Body of pancreas (tissue), 4 donors: ENCODE results near the gene SLC9A3. TPM values are rescaled to one million over a fixed set of nuclear protein-coding genes. Genes with fewer than 3 reads are reported as not detected.

Source experiments
- ATAC-seq: fragments of 150-250 bp; one replicate; pipeline ENCODE4 v1.9.1; 2016
- DNase-seq, 4 donors: peaks; one replicate each; pipeline ENCODE4 v3.0.0-alpha.2; 2019
- H3K27ac ChIP-seq, 4 donors: fragments of 200-600 bp; sonication (generic); 1 replicate in 3 of 4; 2 replicates in 1 of 4; pipeline versions ENCODE4 v1.5.1 to v1.6.1; 2016 to 2019; ENCODE audit warnings: mild to moderate bottlenecking in 1 of 4, mixed read lengths in 1 of 4, moderate library complexity in 1 of 4
- H3K27me3 ChIP-seq, 2 donors: fragments of 200-600 bp; sonication (generic); one replicate each; pipeline ENCODE4 v1.6.0; 2016; ENCODE audit warnings: mild to moderate bottlenecking in 1 of 2
- H3K36me3 ChIP-seq, 2 donors: fragments of 200-600 bp; sonication (generic); replicated peaks in 1 of 2; 2 replicates each; pipeline ENCODE4 v1.5.1; 2016; ENCODE audit warnings: low read depth in 2 of 2; ENCODE audit not compliant: insufficient read depth in 1 of 2
- H3K4me1 ChIP-seq: fragments of 200-600 bp; sonication (generic); one replicate; pipeline ENCODE4 v1.6.0; 2016
- H3K4me3 ChIP-seq, 2 donors: fragments of 200-600 bp; sonication (generic); 1 replicate in 1 of 2; 2 replicates in 1 of 2; pipeline ENCODE4 v1.5.1; 2016 to 2019
- H3K9me3 ChIP-seq, 3 donors: fragments of 200-600 bp; sonication (generic); 1 replicate in 2 of 3; 2 replicates in 1 of 3; pipeline ENCODE4 v1.5.1; 2016
- POLR2A ChIP-seq, 3 donors: fragments of 450-650 bp; IDR thresholded peaks; one replicate each; pipeline ENCODE4 v1.6.1; 2016; ENCODE audit warnings: antibody characterized with exemption in 3 of 3, mild to moderate bottlenecking in 2 of 3
- WGBS, 2 donors: methylation state at CpG; one replicate each; pipeline ENCODE4 v1.1.5; 2017; 5-methylcytosine and 5-hydroxymethylcytosine counted together
- intact Hi-C: fragments of 100-400 bp; cut with DNase I; formaldehyde crosslinking; loops from one replicate; pipeline ENCODE4 v1.15.1; 2023
- total RNA-seq, 2 donors: library from RNA; depleted of rRNA; stranded (reverse); fragments of >200 nt; gene quantifications; one replicate each; pipeline ENCODE4 v1.1.0, GENCODE V29; 2016
- TF ChIP-seq, protein P1 (sequence below), 7 experiments: fragments of 450-650 bp in 4 of 7; fragments of 200-600 bp in 3 of 7; sonication (generic) in 3 of 7; IDR thresholded peaks; one replicate each; pipeline ENCODE4 v1.5.1; 2016 to 2019; ENCODE audit warnings: antibody characterized with exemption in 7 of 7

SLC9A3 gene
- total RNA-seq, 2 donors from 2014 or later: 2.0 to 4.7 TPM

DNA sequence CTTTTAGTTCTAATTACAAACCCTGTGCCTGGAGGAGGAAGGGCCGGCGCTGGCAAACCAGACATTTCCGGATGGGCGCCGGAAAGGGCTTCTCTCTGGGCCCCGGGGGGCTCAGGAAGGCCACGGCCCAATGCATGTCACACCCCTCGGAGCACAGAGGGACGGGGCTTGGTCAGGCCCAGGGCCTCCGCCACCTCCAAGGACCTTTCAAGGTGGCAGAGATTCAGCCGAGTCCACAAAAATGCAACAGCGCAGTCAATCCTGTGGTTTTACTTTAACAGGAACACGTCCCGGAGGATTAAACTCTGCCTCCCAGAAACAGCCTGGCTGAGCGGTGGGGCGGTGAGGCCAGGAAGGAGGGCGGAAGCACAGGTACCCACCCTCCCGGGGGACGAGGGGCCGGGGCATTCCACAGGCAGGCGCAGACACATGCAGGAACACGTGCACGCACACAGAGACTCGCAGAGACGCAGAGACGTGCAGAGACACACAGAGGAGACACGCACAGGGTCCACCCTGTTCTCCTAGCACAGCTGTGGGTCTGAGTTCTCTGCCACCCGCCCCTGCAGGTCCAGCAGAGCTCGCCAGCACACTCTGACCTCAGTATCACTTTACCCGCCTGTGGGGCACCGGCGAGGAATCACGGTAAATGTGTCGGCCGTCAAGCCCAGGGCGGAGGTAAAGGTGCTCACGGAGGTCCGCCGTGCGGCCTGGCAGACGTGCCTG is 23.0 kb downstream of the SLC9A3 start:
- H3K36me3 ChIP-seq: no peaks in the 10 kb centered on the region
- TF ChIP-seq, protein P1, sequence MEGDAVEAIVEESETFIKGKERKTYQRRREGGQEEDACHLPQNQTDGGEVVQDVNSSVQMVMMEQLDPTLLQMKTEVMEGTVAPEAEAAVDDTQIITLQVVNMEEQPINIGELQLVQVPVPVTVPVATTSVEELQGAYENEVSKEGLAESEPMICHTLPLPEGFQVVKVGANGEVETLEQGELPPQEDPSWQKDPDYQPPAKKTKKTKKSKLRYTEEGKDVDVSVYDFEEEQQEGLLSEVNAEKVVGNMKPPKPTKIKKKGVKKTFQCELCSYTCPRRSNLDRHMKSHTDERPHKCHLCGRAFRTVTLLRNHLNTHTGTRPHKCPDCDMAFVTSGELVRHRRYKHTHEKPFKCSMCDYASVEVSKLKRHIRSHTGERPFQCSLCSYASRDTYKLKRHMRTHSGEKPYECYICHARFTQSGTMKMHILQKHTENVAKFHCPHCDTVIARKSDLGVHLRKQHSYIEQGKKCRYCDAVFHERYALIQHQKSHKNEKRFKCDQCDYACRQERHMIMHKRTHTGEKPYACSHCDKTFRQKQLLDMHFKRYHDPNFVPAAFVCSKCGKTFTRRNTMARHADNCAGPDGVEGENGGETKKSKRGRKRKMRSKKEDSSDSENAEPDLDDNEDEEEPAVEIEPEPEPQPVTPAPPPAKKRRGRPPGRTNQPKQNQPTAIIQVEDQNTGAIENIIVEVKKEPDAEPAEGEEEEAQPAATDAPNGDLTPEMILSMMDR (IDR thresholded peaks at IDR 0.05): no peak
- no peak for TF ChIP-seq POLR2A (IDR thresholded peaks at IDR 0.05)
- intact Hi-C loops: no loop called here
- ATAC-seq: no peak
- WGBS, 2 donors: 56 to 64% methylated on average over 18 to 41 of the region's 41 CpGs
- H3K9me3 ChIP-seq: no peaks in the 10 kb centered on the region
- peaks cover 6% of the 10 kb centered on the region for H3K4me1 ChIP-seq
- H3K27me3 ChIP-seq: peaks cover 0 to 4% of the 10 kb centered on the region in 2 donors
- no peak for DNase-seq
- no peak overlapping the region for H3K27ac ChIP-seq
- no peak overlapping the region for H3K4me3 ChIP-seq

DNA sequence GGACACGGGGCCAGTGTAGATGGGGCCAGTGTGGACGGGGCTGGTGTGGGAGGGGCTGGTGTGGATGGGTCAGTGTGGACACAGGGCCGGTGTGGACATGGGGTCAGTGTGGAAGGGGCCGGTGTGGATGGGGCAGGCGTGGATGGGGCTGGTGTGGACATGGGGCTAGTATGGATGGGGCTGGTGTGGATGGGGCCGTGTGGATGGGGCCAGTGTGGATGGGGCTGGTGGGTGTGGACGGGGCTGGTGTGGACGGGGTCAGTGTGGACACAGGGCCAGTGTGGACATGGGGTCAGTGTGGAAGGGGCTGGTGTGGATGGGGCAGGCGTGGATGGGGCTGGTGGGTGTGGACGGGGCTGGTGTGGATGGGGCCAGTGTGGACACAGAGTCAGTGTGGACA is 23.8 kb downstream of the SLC9A3 start:
- H3K4me1 ChIP-seq: no peaks in the 10 kb centered on the region
- H3K27ac ChIP-seq: no peak overlapping the region
- H3K9me3 ChIP-seq: no peaks in the 10 kb centered on the region
- DNase-seq (no peak), ATAC-seq (no peak)
- H3K36me3 ChIP-seq: no peaks in the 10 kb centered on the region
- H3K4me3 ChIP-seq: no peak overlapping the region
- 82 to 86% methylated on average over 10 of the region's 10 CpGs for WGBS, 2 donors
- H3K27me3 ChIP-seq: peaks cover 0 to 4% of the 10 kb centered on the region in 2 donors
- TF ChIP-seq POLR2A (IDR thresholded peaks at IDR 0.05): no peak
- TF ChIP-seq, protein P1 (IDR thresholded peaks at IDR 0.05): no peak
- intact Hi-C loops: no loop called here

DNA sequence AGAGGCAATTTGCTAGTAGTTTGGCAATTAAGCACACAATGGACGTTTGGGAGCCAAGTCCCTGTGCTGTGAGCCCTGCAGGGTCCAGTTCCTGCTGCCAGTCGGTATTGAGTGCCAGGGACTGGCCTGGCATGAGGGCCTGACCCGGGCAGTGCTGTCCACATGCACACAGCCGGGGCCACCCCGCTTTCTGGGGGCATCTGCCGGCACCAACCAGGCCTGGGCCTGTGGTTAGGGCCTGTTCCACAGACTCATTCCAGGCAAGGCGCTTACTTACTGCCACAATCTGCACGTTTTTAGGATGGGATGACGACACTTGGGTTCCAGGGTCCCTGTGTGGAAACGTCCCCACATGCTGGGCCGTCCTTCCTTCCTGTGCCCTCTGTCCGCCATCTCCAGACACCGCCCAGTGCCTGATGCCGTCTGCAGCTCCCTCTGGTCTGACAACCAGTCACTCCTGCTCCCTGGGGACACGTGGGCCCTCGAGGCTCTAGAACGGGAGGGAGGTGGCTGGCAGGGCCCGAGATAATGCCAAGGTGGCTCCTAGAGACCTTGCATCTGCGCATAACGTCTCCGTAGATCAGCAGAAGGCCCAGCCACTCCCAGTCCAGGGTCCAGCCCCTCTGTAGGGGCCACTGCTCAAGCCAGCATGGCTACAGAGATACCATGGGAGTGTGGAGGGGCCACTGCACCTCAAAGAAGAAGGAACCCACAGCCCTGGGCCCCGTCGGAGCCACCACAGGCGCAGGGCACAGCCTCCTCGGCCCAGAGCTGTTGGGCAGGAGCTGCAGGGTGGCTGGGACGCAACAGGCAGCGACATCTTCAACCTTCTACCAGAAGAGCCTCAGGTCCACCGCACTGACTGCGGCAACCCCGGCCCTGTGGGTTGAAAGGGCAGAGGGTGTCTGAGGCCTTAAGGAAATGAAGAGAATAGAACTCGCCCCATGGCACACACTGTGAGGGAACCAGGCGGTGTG is 24.7 kb downstream of the SLC9A3 start:
- Histone ChIP-seq H3K27me3 (peaks cover 0 to 4% of the 10 kb centered on the region in 2 donors), H3K27ac (no peak overlapping the region), H3K4me3 (no peak overlapping the region), H3K36me3 (no peaks in the 10 kb centered on the region), H3K4me1 (no peaks in the 10 kb centered on the region), H3K9me3 (no peaks in the 10 kb centered on the region)
- no peak for TF ChIP-seq POLR2A (IDR thresholded peaks at IDR 0.05)
- TF ChIP-seq, protein P1 (IDR thresholded peaks at IDR 0.05): no peak
- 83 to 92% methylated on average over 20 to 32 of the region's 32 CpGs for WGBS, 2 donors
- DNase-seq: no peak
- ATAC-seq: no peak
- intact Hi-C loops: no loop called here

DNA sequence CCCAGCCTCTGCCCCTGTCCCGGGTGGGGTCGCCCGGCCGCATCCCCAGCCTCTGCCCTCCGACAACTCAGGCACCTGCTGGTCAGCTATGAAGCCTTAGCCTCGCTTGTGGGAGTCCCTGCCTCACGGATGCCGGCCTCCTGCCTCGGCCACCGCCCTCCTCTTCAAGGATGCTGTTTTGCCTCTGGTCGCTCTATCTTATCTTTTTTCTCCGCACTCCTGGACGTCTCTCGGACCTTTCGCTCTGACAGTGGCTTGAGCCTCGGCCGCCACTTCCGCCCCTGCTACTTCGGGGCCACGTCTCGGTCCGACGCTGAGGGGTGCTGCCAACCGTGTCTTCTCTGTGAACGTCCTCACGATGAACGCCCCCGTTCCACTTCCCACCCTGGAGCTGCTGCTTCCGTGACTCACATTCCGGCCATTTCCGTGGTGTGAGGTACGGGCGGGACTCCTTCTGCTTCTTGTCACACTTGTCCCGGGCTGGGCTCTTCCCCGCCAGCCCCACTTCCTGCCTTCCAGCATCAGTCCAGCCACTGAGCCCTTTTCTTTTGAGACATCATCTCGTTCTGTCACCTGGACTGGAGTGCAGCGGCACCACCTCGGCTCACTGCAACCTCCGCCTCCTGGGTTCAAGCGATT is 26.3 kb downstream of the SLC9A3 start:
- peaks cover 0 to 10% of the 10 kb centered on the region in 2 donors for H3K27me3 ChIP-seq
- DNase-seq: no peak
- intact Hi-C loops: no loop called here
- H3K4me1 ChIP-seq: no peaks in the 10 kb centered on the region
- H3K9me3 ChIP-seq: no peaks in the 10 kb centered on the region
- no peak for TF ChIP-seq POLR2A (IDR thresholded peaks at IDR 0.05)
- TF ChIP-seq, protein P1 (IDR thresholded peaks at IDR 0.05): no peak
- H3K4me3 ChIP-seq: no peak overlapping the region
- ATAC-seq: no peak
- WGBS, 2 donors: 64 to 72% methylated on average over 40 of the region's 40 CpGs
- no peak overlapping the region for H3K27ac ChIP-seq
- H3K36me3 ChIP-seq: no peaks in the 10 kb centered on the region
